ENCODE results near the gene KLHL14.
"Not testable (repeated sequence)": the region's sequence is repeated elsewhere in the genome, so short reads cannot be mapped to it uniquely, and the experiment has no call there.

Gene KLHL14

DNA sequence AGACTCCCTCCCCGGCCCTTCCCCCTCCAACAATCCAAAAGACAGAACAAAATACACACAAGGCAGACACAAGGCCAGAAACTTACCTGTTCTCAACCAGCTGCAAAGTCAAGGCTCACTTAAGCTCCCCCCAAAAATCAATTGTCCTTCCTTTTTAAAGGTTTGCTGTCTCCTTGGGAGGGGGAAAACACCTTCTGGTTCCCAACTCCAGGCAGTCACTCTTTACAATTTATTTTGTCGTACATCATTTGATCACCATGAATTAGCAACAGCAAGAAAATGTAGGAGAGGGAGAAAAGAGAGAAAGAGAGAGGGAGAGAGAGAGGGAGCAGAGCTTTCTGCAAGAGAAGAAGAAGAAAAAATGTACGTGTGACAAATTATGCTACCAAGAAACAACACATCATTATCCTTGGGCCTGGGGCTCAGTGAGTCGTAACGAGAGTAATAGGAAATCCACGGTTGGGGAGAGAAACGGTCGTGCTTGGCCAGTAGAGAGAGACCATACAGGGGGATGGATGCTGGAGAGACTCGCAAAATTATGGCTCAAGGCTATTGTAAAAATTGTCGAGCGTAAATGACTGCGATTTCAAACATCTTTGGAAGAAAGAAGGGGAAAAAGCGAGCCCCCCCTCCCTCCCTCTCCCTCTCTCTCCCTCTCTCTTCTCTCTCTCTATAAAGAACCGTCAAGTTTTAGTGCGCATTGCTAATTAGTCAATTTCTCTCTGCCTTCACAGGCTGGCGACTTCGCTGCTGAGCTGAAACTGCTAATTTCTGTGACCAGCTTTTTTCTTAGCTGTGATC, at the start of gene KLHL14:
Gene KLHL14, minus strand, starts transcription at position 443 of the 801 bp plus-strand sequence. CDS start 2,432 bp downstream, outside the sequence.
- DNase-seq (ENCODE audit: low read depth in 3 of 3) = no peak

DNA sequence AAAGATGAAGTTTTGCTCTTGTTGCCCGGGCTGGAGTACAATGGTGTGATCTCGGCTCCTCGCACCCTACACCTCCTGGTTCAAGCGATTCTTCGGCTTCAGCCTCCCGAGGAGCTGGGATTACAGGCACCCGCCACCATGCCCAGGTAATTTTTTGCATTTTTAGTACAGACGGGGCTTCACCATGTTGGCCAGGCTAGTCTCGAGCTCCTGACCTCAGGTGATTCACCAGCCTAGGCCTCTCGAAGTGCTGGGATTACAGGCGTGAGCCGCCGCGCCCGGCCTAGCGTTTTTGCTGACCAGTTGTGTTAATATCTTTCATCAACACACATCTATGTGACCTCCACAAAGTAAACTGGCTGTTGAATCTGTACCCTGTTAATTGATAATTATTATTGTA, 49.4 kb upstream of the KLHL14 start:
- no peak for DNase-seq (ENCODE audit: low read depth in 3 of 3)

DNA sequence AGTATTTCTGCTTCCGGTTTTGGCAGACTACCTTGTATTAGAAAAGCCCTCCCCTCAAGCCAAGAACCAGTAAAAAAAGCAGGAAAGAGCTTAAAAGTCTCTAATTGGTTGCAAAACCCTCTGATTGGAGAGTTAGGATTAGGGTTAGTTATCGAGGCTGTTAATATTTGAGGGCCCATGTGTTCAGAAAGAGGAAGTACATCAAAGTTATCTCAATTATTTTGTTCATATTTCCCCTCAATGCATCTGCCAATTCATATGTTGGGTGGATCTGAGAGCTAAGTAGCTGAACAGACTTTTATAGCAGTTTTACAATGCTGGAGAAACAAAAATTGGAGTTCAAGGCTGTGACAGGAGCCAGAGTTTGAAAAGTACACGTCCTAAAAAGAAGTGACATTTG, 43.1 kb upstream of the KLHL14 start:
- no peak for DNase-seq (ENCODE audit: low read depth in 3 of 3)

DNA sequence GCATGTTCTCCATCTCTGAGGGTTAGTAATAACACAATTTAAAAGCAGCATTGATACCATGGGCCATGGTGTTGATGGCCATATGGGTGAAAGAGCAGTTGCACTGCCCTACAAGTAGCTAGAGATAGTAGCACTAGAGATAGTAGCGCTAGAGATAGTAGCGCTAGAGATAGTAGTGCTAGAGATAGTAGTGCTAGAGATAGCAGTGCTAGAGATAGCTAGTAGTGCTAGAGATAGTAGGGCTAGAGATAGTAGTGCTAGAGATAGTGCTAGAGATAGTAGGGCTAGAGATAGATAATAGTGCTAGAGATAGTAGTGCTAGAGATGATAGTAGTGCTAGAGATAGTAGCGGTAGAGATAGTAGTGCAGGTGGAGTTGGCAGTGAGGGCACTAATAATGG, 39.5 kb upstream of the KLHL14 start:
- no peak for DNase-seq (ENCODE audit: low read depth in 3 of 3)

DNA sequence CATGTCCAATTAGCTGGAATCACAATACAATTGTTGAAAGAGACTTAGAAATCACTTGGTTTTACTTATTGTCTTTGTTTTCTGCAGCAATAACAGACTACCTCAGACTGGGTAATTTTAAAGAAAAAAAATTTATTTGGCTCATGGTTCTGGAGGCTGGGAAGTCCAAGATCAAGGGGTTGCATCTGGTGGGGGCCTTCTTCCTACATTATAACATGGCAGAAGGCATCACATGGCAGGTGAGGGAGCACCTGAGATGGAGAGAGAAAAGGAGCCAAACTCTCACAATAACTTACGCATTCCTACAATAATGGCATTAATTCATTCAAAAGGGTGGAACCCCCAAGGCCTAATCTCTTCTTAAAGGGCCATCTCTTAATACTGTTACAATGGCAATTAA, 37.5 kb upstream of the KLHL14 start:
- DNase-seq (ENCODE audit: low read depth in 3 of 3) = no peak

- DNase-seq (ENCODE audit: low read depth in 3 of 3) = no peak
Measured at GRCh38 chr18:32805354-32805753, 32.5 kb upstream of the KLHL14 start.

DNA sequence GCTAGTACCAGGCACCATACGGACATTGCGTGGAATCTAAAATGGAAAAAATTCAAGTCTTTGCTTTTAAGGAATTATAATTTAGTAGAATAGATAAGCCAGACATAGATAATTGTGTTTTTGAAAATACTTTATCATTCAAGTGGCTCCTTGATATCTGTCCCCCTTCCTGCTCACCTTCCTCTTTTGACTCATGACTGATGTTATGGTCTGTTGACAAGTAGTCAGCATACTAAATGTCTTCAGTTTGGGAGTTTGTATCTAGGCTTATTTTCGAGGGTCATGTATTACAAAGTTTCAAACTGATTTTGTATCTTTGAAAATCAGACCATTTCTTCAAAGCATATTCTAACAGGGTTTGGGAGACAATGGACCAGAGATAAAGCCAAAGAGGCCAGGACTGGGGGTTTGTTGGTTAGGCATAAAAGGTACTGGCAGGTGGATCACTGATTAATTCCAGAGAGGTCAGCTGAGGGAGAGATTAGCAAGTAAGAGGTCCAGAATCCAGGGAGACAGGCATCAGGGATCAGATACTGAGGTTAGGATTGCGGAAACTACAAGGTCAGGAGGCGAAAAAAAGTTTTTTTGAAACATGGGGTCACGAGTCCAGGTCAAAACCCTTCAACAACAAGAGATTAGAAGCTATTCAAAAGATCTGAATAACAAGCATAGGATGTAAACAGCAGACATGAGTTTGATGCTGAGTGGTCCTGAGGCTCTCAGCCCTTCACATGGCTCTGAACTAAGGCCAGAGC, 31.5 kb upstream of the KLHL14 start:
- DNase-seq (ENCODE audit: low read depth in 3 of 3) = no peak

DNA sequence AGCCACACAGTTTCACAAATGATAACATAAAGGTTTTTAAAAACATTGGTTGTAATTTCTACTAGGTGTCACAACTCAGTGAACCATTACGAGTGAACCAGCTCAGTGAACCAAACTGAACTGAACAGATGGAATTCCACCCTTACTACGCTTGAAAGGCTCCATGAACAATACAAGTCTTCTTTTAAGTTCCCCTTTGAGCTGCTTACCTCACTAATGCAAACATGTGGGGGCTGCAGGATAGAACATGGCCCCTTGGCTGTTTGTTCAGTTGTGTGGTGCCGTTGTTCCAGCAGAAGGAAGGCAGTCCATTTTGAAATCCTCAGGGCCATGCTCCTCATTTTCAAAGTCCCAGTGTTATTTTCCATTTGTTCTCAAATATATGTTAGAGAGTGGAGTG, 30.7 kb upstream of the KLHL14 start:
- DNase-seq (ENCODE audit: low read depth in 3 of 3) = no peak

- DNase-seq (ENCODE audit: low read depth in 3 of 3) = no peak
Measured at GRCh38 chr18:32802591-32803451, 30.0 kb upstream of the KLHL14 start.

DNA sequence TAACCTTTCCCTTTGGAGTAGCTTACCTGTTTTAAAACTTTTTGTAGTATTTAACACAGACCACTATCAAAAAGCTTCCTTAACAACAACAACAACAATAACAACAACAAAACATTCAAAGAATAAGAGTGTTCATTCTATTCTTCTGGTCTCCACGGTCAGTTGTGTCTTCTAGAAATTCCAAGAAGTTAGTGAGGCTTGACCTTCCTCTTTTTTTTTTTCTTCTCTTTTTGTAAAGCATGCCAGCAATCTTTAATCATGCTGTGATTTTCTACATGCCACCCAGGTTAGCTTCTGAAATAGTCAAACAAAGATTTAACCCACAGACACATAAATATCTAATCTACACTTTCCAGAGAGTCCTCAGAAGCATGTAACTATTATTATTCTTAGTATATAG, 28.4 kb upstream of the KLHL14 start:
- no peak for DNase-seq (ENCODE audit: low read depth in 3 of 3)

GRCh38 chr18:32798209-32798960, 25.6 kb upstream of the KLHL14 start:
- no peak for DNase-seq (ENCODE audit: low read depth in 3 of 3)

DNA sequence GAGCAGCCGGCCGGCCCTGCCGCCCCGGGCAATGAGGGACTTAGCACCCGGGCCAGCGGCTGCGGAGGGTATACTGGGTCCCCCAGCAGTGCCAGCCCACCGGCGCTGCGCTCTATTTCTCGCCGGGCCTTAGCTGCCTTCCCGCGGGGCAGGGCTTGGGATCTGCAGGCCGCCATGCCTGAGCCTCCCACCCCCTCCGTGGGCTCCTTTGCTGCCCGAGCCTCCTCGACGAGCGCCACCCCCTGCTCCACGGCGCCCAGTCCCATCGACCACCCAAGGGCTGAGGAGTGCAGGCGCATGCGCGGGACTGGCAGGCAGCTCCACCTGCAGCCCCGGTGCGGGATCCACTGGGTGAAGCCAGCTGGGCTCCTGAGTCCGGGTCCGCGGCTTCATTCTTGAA, 21.8 kb upstream of the KLHL14 start:
- not testable (repeated sequence) for DNase-seq (ENCODE audit: low read depth in 3 of 3)

- DNase-seq (ENCODE audit: low read depth in 3 of 3) = no peak
Measured at GRCh38 chr18:32779010-32779409, 6.2 kb upstream of the KLHL14 start.

DNA sequence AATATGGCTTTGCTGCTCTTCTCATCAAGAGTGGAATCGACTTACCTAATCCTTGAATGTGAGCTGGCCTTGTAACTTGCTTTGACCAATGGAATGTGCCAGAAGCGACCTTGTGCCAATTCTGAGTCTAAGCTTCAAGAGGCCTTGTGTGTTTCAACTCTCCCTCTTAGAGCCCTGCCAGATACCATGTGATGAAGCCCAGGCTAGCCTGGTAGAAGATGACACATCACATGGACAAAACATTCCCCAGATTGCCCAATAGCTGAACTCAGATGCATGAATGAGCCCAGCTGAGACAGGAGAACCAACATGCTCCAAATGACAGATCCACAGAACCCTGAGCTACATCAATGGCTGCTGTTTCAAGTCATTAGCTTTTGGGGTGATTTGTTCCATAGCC, 4.2 kb upstream of the KLHL14 start:
- DNase-seq (ENCODE audit: low read depth in 3 of 3) = no peak

- DNase-seq (ENCODE audit: low read depth in 3 of 3) = no peak
Measured at GRCh38 chr18:32776561-32776960, 3.7 kb upstream of the KLHL14 start.

DNA sequence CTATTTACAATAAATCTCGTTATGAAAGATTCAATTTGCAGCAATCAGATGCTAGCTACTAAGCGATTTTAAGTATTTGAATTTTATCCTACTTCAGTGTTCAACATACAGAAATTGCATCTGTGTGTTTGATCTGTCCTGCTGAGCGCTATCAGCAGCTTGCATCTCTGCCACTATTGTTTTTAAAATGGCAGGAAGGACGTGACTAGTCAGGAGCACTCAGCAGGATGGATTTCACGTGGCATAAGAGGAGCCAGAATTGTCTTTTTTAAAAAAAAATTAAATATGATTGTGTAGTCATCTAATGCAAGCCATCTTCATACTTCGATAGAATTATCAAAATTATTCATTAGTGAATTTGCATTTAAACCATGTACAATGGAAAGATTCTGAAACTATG, 2.8 kb upstream of the KLHL14 start:
- DNase-seq (ENCODE audit: low read depth in 3 of 3) = no peak

GRCh38 chr18:32773382-32773712, 524 bp upstream of the KLHL14 start:
- DNase-seq (ENCODE audit: low read depth in 3 of 3) = no peak

- no peak for DNase-seq (ENCODE audit: low read depth in 3 of 3)
Measured at GRCh38 chr18:32771871-32772580, 797 bp downstream of the KLHL14 start.

- DNase-seq (ENCODE audit: low read depth in 3 of 3) = no peak
Measured at GRCh38 chr18:32771169-32771751, 1.6 kb downstream of the KLHL14 start.

DNA sequence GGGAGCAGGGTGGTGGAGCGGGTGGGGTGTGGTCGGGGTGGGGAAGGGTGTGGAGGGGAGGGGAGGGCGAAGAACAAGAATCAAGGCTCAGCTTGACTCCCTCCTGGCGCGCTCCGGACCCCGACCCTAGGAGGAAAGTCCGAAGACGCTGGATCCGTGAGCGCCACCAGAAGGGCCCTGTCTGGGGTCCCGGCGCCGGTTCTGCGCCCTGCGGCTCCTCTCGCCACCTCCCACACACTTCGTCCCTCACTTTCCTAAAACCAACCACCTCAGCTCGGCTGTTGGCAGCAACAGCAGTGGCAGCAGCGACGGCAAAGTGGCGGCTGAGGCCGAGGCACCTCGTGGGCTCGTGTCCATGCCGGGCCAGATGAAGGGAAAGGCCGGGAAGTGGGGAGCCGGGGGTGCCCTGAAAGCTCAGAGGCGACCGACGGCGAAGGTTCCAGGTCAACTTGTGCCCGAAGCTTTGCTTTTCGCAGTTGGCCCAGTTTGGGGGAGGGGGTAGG, 2.1 kb downstream of the KLHL14 start:
- no peak for DNase-seq (ENCODE audit: low read depth in 3 of 3)
